ENCODE data around the gene MYH6.
"Not testable (repeated sequence)": the region's sequence is repeated elsewhere in the genome, so short reads cannot be mapped to it uniquely, and the experiment has no call there.

Gene MYH6

DNA sequence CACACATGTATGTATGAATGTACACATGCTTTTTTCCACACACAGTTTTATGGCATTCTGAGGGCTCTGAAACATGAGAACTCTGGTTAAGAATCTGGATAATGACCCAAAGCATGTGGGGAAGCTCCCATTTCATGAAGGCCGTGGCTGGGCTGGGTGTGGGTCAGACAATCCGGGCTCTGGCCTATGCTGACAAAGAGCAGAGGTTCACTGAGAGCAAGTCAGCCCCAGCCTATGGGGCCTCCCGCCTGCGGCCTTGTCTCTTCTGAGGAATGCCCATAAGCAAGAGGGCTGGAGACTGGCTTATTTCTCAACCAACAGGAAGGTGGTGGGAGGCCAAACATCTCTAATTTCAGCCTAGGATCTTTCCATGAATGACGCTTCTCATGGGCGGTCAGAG, 8.5 kb downstream of the MYH6 start:
- DNase-seq (ENCODE audit: low spot score), result no peak
- no peak for FAIRE-seq

DNA sequence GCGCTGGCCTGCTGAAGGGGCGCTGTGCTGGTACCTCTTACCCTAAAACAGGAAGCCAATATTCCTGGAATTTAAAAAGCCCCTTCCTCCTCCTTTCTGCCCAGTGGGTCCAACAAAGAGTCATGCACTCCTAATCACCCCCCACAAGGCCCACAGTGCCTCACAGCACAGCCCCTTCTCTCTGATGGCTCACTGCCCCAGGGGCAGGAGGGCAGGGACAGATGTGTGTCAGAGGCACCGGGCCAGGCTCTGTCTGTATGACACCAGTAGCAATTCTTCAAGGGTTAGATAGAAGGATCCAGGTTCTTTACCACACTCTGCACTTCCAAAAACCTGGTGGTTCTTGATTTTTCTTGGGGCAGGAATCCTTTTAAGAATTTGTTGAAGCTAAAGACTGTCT, 8.9 kb downstream of the MYH6 start:
- DNase-seq (ENCODE audit: low spot score) (no peak), FAIRE-seq (no peak)

DNA sequence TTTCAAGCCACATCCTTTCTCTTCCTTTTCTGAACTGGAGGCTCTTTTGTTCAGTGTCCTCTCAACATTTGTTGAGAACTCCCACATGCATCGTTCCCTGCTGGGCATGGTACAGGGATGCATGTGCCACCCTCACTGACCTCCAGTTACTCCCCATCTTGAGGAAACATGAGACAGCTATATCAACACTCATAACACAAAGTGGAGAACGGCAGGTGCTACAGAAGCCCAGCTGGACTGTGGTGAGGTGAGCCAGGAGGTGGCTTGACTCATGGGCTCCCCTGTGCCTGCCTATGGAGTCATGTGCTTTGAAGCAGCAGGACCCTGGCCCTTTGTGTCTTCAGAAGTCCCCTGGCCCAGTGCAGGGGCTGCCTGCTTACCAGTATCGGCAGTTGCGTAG, 9.7 kb downstream of the MYH6 start:
- DNase-seq (ENCODE audit: low spot score) (no peak), FAIRE-seq (no peak)

DNA sequence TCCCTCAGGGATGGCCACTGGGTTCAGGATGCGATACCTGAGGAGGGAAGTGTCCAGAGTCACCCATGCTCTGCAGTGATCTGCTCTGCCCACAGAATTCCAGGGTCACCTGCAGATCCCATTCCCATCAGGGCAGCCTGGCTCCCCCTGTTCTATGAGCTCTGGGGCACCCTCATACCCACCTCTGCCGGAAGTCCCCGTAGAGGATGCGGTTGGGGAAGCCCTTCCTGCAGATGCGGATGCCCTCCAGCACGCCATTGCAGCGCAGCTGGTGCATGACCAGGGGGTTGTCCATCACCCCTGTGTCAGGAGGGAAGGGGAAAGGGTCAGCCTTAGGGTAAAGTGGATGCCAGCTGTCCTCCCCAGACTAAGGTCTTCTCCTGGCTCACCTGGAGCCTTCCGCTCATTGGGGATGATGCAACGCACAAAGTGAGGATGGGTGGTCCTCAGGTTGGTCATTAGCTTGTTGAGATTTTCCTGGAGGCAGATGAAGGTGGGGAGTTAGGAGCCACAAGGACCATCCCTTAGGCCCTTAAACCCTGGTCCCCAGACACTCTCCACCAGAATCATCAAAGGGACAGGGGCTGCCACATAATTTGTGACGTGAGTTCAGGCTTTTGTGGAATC, 11.2 kb downstream of the MYH6 start:
- DNase-seq (ENCODE audit: low spot score), result no peak
- no peak for FAIRE-seq

DNA sequence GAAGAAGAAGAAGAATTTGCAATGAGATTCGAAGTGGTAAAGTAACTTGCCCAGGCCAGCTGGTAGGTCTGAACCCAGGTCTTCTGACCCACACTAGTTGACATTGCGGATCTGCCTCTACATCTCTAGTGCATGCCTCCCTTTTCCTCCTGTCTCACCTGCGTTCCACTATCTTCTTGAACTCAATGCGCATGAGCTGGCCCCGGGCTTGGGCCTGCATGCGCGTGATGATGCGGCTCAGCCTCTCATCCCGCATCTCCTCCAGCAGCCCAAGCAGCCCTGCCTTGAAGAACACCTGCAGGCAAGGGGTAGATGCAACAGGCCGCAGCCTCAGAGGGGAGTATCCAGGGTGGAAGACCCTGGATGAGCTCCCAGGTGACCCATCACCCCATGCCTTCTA, 11.9 kb downstream of the MYH6 start:
- DNase-seq (ENCODE audit: low spot score), result no peak
- no peak for FAIRE-seq

DNA sequence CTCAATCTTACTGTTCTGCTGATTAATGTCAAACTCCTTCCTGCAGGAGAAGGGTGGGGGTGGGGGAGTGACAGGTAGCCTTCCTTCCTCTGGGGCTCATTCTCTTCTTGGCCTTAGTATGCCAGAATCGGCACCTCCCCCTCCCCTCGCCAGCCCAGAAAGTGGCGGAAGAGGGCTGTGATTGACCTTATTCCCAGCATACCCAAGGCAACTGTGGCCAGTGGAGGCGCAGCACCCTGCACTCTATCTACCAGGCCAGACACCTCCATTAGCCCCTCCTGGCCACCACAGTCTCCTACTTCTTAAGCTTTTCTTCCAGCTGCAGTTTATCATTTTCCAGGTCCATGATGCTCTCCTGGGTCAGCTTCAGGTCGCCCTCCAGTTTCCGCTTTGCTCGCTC, 15.5 kb downstream of the MYH6 start:
- FAIRE-seq, result no peak
- DNase-seq (ENCODE audit: low spot score), result no peak

DNA sequence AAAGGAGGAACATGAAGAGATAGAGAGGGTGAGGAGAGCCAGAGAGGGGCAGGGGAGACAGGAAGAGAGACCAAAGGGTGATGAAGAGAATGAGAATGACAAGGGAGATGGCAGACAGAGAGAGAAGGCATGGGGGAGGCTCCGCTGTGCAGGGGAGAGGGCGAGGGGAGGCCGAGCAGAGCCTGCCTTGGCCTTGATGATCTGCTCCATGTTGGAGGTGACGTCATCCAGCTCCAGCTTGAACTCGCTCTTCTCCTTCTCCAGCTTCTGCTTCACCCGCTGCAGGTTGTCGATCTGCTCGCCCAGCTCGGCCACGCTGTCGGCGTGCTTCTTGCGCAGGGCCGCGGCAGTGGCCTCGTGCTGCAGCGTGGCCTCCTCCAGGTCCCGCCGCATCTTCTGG, 18.2 kb downstream of the MYH6 start:
- not testable (repeated sequence) for DNase-seq (ENCODE audit: low spot score); FAIRE-seq

DNA sequence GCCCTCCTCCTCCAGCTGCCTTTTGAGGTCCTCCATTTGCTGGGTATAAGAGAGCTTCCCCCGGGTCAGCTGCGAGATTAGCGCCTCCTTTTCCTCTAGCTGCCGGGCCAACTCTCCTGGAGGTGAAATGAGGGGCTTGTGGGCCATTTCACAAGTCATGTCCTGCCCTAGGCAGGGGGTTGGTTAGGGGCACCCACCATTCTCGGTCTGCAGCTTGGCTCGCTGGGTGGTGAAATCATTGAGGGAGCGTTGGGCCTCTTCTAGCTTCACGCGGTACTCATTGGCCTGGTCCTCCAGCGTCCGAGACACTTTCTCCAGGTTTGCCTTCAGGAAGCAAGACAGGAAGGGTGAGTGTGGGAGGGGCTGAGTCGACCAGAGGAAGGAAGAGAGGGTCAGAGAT, 18.7 kb downstream of the MYH6 start:
- FAIRE-seq (no peak), DNase-seq (ENCODE audit: low spot score) (no peak)

DNA sequence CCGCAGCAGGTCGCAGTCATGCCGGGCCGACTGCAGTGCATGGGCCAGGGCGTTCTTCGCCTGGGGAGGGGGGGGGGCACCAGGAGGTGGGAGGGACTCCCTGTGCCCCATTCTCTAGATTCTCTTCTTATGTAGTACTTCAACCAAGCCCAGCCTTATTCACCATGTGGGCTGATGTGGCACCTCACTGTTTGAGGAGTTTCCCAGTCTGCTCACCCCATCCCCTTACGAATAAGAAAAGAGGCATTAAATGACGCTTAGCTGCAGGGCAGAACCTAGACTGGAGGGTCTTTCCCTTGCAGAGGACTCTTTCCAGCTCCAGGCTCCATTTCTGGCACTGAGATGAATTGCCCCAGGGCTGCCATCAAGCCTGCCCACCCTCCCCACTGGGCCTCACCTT, 19.1 kb downstream of the MYH6 start:
- DNase-seq (ENCODE audit: low spot score) (no peak), FAIRE-seq (no peak)

DNA sequence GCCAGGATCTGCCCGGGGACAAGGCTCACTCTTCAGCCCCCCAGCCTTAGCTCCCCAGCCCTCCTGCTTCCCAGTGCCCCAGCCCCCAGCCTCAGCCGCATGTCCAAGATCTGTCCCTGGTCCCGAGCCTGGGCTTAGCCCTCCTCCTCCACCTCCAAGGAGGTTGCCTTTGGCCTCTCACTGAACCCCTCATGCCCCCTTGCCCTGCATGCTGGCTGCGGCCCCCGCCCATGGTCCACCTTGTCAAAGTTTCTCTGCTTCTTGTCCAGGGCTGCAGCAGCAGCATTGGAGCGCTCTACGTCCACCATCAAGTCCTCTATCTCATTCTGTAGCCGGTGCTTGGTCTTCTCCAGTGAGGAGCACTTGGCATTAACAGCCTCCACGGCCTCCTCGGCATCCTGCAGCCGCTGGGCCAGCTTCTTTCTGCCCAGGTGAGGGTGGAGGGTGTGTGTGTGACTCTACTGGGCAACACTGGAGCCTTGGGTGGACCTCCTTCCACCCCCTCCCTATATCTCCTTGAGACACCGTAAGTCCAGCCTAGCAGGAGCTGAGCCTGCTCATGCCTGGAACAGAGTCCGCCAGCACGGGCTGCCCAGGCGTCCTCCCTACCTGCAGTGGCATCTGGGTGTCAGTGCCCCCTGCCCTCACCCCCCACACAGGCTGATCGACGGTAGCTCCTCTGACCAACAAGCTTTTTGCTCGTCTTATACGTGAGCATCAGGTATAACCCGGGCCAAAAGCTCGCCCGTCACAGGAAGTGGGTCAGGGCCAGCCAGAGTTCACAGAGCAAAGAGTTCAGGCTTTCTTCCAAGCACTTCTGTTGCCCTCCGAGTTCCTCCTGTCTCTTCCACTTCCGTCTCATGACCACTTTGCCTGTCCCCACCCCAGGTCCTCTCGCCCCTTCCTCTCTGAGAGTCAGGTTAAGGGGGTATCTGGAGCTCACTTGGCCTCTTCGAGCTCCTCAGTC, 19.9 kb downstream of the MYH6 start:
- no peak for DNase-seq (ENCODE audit: low spot score)
- no peak for FAIRE-seq

DNA sequence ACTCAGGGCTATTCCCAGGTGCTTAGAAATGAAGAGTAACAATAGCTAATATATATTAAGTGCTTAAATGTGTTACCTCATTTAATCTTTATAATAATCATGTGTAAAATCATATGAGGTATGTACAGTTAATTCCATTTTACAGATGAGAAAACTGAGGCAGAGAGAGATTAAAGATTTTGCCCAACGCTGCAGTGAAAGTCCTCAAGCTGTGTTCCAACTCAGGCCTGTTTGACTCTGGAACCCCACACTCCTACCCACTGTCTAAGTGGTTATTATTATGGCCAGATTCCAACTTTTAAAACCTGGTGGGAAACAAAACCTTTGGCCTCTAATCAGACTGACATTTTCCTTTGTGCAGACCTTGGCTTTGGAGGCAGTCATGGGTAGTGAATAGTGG, 21.1 kb downstream of the MYH6 start:
- FAIRE-seq (no peak), DNase-seq (ENCODE audit: low spot score) (no peak)

DNA sequence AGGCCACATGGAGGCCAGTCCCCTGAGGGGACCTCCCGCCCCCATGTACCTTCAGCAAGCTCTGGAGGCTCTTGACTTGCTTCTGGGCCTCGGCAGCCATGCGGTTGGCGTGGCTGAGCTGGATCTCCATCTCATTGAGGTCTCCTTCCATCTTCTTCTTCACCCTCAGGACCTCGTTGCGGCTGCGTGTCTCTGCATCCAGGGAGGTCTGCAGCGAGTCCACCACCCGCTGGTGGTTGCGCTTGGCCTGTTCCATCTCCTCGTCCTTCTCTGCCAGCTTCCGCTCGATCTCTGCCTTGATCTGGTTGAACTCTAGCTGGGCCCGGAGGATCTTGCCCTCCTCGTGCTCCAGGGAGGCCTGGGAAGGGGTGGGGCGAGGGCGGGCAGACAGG, 21.8 kb downstream of the MYH6 start:
- not testable (repeated sequence) for FAIRE-seq; DNase-seq (ENCODE audit: low spot score)

DNA sequence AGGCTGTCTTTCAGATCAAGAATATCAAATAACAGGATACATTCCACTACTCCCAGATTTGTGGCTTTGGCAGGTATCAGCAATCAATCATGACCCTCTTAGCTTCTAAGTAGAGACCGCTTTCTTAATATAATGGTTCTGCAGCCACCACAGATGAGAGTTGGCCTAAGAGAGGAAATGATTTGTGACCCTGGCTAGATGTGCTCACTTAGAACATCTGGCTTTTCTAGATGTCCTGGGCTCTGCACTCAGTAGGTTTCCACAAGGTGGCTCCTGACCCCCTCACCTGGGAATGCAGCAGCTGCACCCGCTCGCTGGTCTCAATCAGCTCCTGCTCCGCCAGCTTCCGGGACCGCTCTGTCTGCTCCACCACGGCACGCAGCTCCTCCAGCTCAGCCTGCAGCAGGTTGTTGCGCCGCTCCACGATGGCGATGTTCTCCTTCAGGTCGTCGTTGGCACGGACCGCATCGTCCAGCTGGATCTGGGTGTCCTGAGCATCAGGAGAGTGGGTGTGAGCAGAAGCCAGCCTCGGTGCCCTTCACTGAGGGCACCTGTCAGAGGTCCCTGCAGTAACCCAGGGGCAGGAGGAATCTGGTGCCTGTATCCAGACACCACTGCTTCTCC, 22.3 kb downstream of the MYH6 start:
- DNase-seq (ENCODE audit: low spot score) (no peak), FAIRE-seq (peak; percentile 74)

DNA sequence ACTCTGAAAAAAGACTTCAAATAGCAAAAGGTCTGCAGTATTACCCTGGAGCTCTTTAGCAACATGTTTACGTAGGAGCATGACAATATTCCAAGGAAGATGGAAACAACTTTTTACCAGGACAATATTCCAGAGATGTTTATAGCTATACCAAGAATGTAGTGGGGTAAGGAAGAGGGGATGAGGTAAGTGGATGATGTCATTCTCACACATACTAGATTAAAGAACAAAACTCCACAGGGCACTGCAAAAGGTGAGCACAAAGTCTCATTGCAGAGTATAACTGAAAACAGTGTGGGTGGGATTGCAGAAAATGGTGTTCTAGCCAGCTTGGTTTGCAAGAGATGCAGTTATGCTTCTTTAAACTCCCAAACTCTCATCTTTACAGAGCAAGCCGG, 22.8 kb downstream of the MYH6 start:
- no peak for DNase-seq (ENCODE audit: low spot score)
- FAIRE-seq, result no peak

DNA sequence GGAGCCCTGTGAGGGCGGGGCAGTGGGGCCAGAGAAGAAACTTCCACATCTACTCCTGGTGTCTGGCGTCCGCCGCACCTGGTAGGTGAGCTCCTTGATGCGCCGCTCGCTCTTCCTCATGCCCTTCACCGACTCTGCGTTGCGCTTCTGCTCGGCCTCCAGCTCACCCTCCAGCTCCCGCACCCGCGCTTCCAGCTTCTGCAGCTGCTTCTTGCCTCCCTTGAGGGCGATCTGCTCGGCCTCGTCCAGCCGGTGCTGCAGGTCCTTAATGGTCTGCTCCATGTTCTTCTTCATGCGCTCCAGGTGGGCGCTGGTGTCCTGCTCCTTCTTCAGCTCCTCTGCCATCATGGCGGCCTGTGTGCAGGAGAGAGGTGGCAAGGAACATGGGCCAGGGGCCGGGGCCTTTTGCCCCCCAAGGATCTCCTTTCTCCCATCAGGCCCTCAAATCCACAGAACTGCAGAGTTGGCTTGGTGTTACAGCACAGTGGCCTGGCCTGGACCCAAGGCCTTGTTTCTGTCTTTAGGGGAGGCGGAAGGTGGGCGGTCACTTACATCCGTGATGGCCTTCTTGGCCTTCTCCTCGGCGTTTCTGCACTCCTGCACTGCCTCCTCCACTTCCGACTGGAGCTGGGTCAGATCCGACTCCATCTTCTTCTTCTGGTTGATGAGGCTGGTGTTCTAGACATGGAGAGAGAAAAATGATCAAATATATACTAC, 23.6 kb downstream of the MYH6 start:
- DNase-seq (ENCODE audit: low spot score) (no peak), FAIRE-seq (no peak)

DNA sequence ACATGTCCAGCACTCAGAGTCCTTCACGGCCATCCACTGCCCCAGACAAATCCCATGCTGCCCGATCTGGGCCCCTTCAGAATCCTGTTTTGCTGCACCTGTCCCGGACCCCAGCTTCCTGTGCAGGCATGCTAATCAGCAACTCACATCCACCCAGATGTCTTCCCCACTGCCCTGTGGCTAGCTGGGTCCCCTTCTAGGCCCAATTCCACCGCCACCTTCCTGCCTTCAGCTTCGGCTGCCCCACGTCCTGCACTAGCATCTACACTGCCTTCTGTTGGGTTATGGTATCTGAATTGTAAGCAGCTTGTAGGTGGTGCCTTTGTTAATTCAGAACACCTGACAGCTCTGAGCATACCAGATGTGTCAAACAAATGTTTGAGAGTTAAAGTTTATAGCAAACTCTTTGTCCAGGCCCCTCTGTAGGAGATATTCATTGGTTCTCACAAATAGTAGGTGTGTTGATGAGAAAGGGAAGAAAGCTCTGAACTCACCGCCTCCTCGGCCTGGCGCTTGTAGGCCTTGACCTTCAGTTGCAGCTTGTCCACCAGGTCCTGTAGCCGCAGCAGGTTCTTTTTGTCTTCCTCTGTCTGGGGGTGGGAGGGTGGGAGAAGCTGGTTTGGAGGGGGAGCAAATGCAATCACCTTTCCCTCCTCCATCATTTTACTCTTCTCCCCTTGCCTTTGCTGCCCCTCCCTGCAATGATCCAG, 25.2 kb downstream of the MYH6 start:
- FAIRE-seq (no peak), DNase-seq (ENCODE audit: low spot score) (no peak)

DNA sequence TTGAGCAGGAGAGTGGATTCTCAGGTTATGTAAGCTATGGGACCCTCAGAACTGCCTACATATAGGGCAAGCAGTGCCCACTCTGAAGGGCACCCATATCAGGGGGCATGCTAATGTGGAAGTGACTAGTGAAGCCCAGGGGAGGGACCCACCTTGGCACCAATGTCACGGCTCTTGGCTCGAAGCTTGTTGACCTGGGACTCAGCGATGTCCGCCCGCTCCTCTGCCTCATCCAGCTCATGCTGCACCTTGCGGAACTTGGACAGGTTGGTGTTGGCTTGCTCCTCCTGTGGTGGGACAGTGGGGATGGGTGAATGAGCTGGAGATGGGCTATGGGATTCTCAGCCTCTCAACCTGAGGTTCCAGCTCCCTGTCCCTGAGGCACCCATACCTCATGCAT, 25.8 kb downstream of the MYH6 start:
- no peak for FAIRE-seq
- DNase-seq (ENCODE audit: low spot score), result no peak

DNA sequence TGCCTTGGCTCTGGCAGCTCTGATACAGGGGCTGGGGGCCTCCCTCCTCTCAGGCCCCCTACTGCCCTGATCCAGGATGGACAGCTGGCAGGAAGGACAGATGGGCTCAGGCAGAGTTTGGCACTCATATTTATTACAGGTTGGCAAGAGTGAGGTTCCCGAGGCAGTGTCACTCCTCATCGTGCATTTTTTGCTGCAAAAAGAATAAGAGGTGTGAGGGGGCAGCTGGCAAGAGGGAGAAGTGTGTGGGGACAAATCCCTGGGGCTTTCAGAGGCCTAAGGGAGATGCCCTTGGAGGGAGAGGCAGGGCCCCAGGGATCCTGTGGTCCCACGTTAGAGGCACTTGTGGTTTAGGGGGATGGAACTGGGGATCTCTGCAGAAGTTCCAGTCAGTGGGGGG, 26.2 kb downstream of the MYH6 start:
- FAIRE-seq (no peak), DNase-seq (ENCODE audit: low spot score) (no peak)

DNA sequence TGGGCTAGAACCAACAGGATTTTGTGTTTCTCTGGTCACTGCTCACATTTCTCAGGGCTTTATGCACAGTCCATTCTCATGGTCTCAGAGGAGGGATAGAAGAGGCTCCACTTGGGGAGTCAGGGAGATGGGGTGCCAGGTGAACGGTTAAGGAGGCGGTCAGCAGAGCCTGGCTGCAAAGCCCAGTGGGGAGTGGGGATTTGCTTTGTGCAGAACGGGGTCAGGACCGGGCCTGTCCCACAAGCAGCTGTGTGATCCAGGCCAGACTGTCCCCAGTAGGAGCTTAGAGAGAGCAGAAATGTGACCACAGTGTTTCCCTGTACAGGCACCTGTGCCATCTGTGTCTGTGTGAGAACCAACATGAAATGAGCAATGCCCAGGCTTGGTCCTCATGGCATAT, 27.1 kb downstream of the MYH6 start:
- DNase-seq (ENCODE audit: low spot score) (no peak), FAIRE-seq (no peak)

DNA sequence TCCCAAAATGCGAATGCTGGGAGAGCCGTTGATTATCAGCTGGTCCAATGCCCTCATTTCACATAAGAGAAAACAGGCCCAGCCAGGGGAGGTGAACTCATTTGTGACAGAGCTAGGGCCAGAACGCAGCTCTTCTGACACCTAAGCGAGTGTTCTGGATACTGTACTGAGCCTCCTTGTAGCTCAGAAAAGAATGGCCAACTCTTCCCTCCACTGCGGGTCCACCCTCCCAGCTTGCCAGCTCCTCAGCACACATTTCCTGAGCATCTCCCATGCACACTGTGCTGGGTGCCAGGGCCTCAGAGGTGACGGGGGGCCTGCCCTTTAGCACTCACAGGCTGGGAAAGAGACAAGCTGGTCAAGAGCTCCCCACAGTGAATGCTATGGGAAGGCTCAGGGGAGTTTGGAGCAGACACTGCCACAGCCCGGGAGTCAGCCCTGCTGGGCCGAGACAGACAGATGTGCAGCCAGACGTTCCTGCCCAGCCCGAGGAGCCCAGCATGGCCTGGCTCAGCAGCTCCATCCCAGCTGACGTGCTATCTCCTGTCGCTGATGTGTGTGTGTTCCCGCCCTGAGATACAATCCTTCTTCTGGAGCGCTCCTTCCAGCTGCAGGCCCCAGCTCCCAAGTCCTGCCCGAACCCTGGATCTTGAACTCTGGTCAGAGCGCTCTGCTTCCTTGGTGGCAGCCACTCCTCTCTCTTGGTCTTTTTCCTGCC, 27.7 kb downstream of the MYH6 start:
- no peak for DNase-seq (ENCODE audit: low spot score)
- no peak for FAIRE-seq
